ENCODE results near the gene ERP44. TPM values are rescaled to one million over a fixed set of nuclear protein-coding genes. Genes with fewer than 3 reads are reported as not detected.

Gene ERP44
- total RNA-seq, 1 donor from 2014 or later: 13.5 TPM

DNA sequence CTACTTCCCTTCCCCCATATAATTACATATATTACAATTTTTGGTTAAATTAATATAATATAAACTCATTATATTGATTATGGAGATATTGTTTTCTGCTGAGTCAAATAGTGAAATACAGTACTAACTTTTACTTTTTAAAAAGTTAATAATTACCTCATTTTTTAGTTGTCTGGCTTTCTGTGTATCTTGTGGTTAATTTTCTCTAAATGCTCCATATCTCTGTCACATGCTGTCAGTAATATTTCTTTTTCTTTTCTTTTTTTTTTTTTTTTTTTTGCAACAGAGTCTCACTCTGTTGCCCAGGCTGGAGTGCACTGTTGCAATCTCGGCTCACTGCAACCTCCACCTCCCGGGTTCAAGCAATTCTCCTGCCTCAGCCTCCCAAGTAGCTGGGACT is 169.1 kb downstream of the ERP44 start:
- no peak overlapping the region for H3K27ac ChIP-seq
- intact Hi-C loops (cut with DNase I): no loop called here
- TF ChIP-seq POLR2A (IDR thresholded peaks at IDR 0.05): no peak
- TF ChIP-seq CTCF (IDR thresholded peaks at IDR 0.05): no peak
- no peak for TF ChIP-seq POLR2AphosphoS5 (IDR thresholded peaks at IDR 0.05; ENCODE audit: insufficient read depth in 1 of 2, low read depth in 1 of 2)

More for the DNA sequence above, 169.1 kb downstream of the ERP44 start:
- H3K27me3 ChIP-seq: no peaks in the 10 kb centered on the region
- H3K4me1 ChIP-seq: no peaks in the 10 kb centered on the region
- no peak for DNase-seq (ENCODE audit: extremely low spot score in 2 of 2)
- no peaks in the 10 kb centered on the region for H3K9me3 ChIP-seq
- H3K36me3 ChIP-seq: peaks cover 0 to 24% of the 10 kb centered on the region in 2 donors
- H3K4me3 ChIP-seq: no peak overlapping the region

Small RNAs within 50 kb of the gene (small RNA-seq; reads per million reads assigned to genes)
- gene RN7SL75P: not detected

Other genes starting within 250 kb of the ERP44 start
- gene STX17, start 192.3 kb downstream of the ERP44 start, total RNA-seq: 55.7 TPM
- 21.9 TPM for gene INVS, start 243 bp upstream of the ERP44 start, total RNA-seq

Data from vagina (tissue), 2 donors.